Measurements from ENCODE around the gene PSMC3IP. TPM values are rescaled to one million over a fixed set of nuclear protein-coding genes. Genes with fewer than 3 reads are reported as not detected.
A peak's percentile ranks its signal among the peaks of the same experiment; 100 is the strongest.

Gene PSMC3IP
- total and polyA plus RNA-seq, 8 donors = 0.89 to 6.5 (median 4.2) TPM; not detected in 2

GRCh38 chr17:42537826-42538451, 39.6 kb downstream of the PSMC3IP start:
- 89 to 98% (median 96%) methylated on average over 5 of the region's 5 CpGs for WGBS, 5 donors
- H3K36me3 ChIP-seq = peaks cover 31 to 49% (median 44%) of the 10 kb centered on the region in 4 donors
- peak overlapping the region in 1 of 5 donors; percentile 98 for H3K27ac ChIP-seq
- peak overlapping the region in 1 of 4 donors; percentile 64 for H3K4me3 ChIP-seq
- intact Hi-C loops (cut with DNase I; ENCODE audit: low total_unique reads) = no loop called here
- peaks cover 30 to 47% (median 31%) of the 10 kb centered on the region in 4 donors for H3K4me1 ChIP-seq
- no peaks in the 10 kb centered on the region for H3K27me3 ChIP-seq
- no peak for TF ChIP-seq EP300 (IDR thresholded peaks at IDR 0.05)
- TF ChIP-seq POLR2A (IDR thresholded peaks at IDR 0.05) = no peak
- TF ChIP-seq POLR2AphosphoS5 (IDR thresholded peaks at IDR 0.05) = no peak
- no peak for TF ChIP-seq CTCF (IDR thresholded peaks at IDR 0.05)
- no peak for DNase-seq
- H3K9me3 ChIP-seq = no peaks in the 10 kb centered on the region

- H3K27ac ChIP-seq = peak overlapping the region; percentile 93 to 98 (median 97)
- no peak for DNase-seq
- no peak for TF ChIP-seq POLR2AphosphoS5 (IDR thresholded peaks at IDR 0.05)
- TF ChIP-seq CTCF (IDR thresholded peaks at IDR 0.05) = no peak
- TF ChIP-seq EP300 (IDR thresholded peaks at IDR 0.05) = no peak
- no peak for TF ChIP-seq POLR2A (IDR thresholded peaks at IDR 0.05)
Observed at GRCh38 chr17:42537156-42537805, 40.2 kb downstream of the PSMC3IP start.

GRCh38 chr17:42536372-42537155, 41.0 kb downstream of the PSMC3IP start:
- WGBS, 5 donors = 0 to 1% (median 1%) methylated on average over 12 to 65 of the region's 65 CpGs

More at GRCh38 chr17:42537156-42537805, 40.2 kb downstream of the PSMC3IP start:
- no peaks in the 10 kb centered on the region for H3K9me3 ChIP-seq
- peak overlapping the region; percentile 62 to 73 (median 64) for H3K4me3 ChIP-seq
- 84 to 87% (median 85%) methylated on average over 26 to 31 of the region's 31 CpGs for WGBS, 5 donors
- peaks cover 25 to 42% (median 37%) of the 10 kb centered on the region in 4 donors for H3K36me3 ChIP-seq
- H3K4me1 ChIP-seq = peaks cover 30 to 50% (median 38%) of the 10 kb centered on the region in 4 donors
- H3K27me3 ChIP-seq = no peaks in the 10 kb centered on the region
- intact Hi-C loops (cut with DNase I; ENCODE audit: low total_unique reads) = no loop called here

More at GRCh38 chr17:42536372-42537155, 41.0 kb downstream of the PSMC3IP start:
- intact Hi-C loops (cut with DNase I; ENCODE audit: low total_unique reads) = no loop called here
- peak overlapping the region; percentile 93 to 98 (median 97) for H3K27ac ChIP-seq
- peak; percentile 90 to 93 for DNase-seq
- H3K4me3 ChIP-seq = peak overlapping the region; percentile 62 to 73 (median 64)
- H3K36me3 ChIP-seq = peaks cover 20 to 35% (median 30%) of the 10 kb centered on the region in 4 donors
- TF ChIP-seq POLR2AphosphoS5 (IDR thresholded peaks at IDR 0.05) (peak; percentile 35 to 79 (median 52)), EP300 (IDR thresholded peaks at IDR 0.05) (no peak), CTCF (IDR thresholded peaks at IDR 0.05) (no peak)
- peaks cover 29 to 46% (median 41%) of the 10 kb centered on the region in 4 donors for H3K4me1 ChIP-seq
- no peaks in the 10 kb centered on the region for H3K27me3 ChIP-seq
- no peaks in the 10 kb centered on the region for H3K9me3 ChIP-seq
